Nephron (organoid): Measurements from ENCODE around the gene PLPP7.
"Not testable (repeated sequence)": the region's sequence is repeated elsewhere in the genome, so short reads cannot be mapped to it uniquely, and the experiment has no call there.

Experiments used
- H3K27ac Mint-ChIP-seq, 3 experiments: 2 replicates each; pipeline ENCODE4 v1.8.0; 2020; ENCODE audit warnings: mixed read lengths in 3 of 3, mild to moderate bottlenecking in 2 of 3, moderate library complexity in 1 of 3
- H3K27me3 Mint-ChIP-seq: 2 replicates; pipeline ENCODE4 v1.8.0; 2021; ENCODE audit warnings: low read depth, mild to moderate bottlenecking, moderate library complexity, mixed read lengths
- H3K36me3 Mint-ChIP-seq: 2 replicates; pipeline ENCODE4 v1.8.0; 2020; ENCODE audit warnings: low read depth, mixed read lengths
- H3K4me1 Mint-ChIP-seq: 2 replicates; pipeline ENCODE4 v1.8.0; 2020; ENCODE audit warnings: mixed read lengths
- H3K4me3 Mint-ChIP-seq, 3 experiments: 2 replicates each; pipeline ENCODE4 v1.8.0; 2020; ENCODE audit warnings: mild to moderate bottlenecking in 3 of 3, mixed read lengths in 3 of 3, moderate library complexity in 2 of 3
- H3K9me3 Mint-ChIP-seq: 2 replicates; pipeline ENCODE4 v1.8.0; 2020; ENCODE audit warnings: mixed read lengths
- TF ChIP-seq, protein P1 (sequence below), 3 experiments: fragments of 200-600 bp; sonication (generic); IDR thresholded peaks; one replicate each; pipeline ENCODE4 v1.5.0; 2021; ENCODE audit warnings: antibody characterized with exemption in 3 of 3; ENCODE audit not compliant: unreplicated experiment in 3 of 3

PLPP7 gene

DNA sequence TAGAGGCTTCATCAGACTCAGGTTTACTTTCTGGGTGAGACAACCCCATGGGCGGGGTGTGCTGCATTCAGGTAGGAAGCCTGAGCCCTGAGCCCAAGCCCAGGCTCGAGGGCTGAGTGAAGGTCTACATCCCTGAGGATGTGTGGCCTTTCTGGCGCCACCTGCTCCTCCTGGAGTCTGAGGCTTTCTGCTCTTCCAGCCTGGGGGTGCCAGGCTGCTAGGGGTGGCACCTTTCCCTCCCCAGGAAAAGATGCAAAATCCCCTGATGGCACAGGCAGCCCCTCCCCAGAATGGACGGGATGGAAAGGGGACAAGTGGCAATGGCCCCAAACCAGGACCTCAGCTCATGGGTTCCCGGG lies 60.0 kb downstream of the PLPP7 start:
- Mint-ChIP-seq H3K4me3 (peak overlapping the region in 2 of 3 experiments; percentile 80 to 88), H3K27ac (no peak overlapping the region), H3K4me1 (peaks cover 5% of the 10 kb centered on the region), H3K27me3 (peaks cover 3% of the 10 kb centered on the region), H3K9me3 (no peaks in the 10 kb centered on the region), H3K36me3 (no peaks in the 10 kb centered on the region)
- TF ChIP-seq, protein P1, sequence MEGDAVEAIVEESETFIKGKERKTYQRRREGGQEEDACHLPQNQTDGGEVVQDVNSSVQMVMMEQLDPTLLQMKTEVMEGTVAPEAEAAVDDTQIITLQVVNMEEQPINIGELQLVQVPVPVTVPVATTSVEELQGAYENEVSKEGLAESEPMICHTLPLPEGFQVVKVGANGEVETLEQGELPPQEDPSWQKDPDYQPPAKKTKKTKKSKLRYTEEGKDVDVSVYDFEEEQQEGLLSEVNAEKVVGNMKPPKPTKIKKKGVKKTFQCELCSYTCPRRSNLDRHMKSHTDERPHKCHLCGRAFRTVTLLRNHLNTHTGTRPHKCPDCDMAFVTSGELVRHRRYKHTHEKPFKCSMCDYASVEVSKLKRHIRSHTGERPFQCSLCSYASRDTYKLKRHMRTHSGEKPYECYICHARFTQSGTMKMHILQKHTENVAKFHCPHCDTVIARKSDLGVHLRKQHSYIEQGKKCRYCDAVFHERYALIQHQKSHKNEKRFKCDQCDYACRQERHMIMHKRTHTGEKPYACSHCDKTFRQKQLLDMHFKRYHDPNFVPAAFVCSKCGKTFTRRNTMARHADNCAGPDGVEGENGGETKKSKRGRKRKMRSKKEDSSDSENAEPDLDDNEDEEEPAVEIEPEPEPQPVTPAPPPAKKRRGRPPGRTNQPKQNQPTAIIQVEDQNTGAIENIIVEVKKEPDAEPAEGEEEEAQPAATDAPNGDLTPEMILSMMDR (IDR thresholded peaks at IDR 0.05; ENCODE audit: unreplicated experiment in 3 of 3): no peak

DNA sequence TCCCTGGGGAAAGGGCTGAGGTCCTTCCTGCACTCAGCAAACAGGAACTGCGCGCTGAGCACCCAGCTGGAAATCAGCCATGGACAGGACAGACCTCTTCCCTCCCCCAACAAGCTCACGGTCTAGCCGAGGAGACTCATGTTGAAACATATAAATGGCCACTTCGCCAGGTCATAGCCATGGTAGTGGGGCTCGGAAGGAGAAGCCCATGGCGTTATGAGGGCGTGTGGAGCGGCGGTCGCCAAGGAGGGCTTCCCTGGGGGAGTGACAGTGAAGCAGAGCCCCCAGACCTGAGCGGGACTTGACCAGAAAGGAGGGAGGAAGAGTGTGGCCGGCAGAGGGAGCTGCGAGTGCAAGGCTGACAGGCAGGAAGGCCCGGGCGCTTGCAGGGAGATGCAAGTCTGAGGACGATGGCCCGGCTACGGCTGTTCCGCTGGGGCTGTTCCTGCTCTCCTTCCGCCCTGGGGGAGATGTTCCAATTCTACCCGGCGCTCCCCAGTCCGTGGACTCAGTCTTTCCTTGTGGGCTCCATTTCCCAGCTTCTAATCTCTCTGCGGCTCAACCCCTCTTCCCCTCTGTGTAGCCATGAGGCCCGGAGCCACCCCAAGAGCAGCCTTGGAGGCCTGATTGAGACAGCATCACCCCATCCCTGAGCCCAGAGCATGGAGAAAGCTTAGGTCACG lies 60.5 kb downstream of the PLPP7 start:
- TF ChIP-seq, protein P1 (IDR thresholded peaks at IDR 0.05; ENCODE audit: unreplicated experiment in 3 of 3): peak; percentile 87 to 94 (median 92)
- Mint-ChIP-seq H3K27me3 (peaks cover 3% of the 10 kb centered on the region), H3K27ac (peak overlapping the region in 1 of 3 experiments; percentile 18), H3K36me3 (no peaks in the 10 kb centered on the region), H3K9me3 (no peaks in the 10 kb centered on the region), H3K4me1 (peaks cover 5% of the 10 kb centered on the region), H3K4me3 (peak overlapping the region; percentile 80 to 88 (median 83))

DNA sequence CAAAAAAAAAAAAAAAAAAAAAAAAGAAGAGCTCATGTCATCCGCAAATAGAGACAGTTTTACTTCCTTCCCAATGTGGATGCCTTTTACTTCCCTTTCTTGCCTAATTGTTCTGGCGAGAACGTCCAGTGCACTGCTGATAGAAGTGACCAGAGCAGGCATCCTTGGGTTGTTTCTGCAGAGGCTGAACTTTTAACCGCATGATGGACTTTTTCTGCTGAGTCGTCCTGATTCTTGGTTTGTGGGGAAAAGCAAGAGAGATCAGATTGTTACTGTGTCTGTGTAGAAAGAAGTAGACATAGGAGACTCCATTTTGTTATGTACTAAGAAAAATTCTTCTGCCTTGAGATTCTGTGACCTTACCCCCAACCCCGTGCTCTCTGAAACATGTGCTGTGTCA lies 67.0 kb downstream of the PLPP7 start:
- not testable (repeated sequence) for H3K27ac Mint-ChIP-seq, H3K27me3 Mint-ChIP-seq, H3K9me3 Mint-ChIP-seq, H3K36me3 Mint-ChIP-seq, H3K4me1 Mint-ChIP-seq, H3K4me3 Mint-ChIP-seq

DNA sequence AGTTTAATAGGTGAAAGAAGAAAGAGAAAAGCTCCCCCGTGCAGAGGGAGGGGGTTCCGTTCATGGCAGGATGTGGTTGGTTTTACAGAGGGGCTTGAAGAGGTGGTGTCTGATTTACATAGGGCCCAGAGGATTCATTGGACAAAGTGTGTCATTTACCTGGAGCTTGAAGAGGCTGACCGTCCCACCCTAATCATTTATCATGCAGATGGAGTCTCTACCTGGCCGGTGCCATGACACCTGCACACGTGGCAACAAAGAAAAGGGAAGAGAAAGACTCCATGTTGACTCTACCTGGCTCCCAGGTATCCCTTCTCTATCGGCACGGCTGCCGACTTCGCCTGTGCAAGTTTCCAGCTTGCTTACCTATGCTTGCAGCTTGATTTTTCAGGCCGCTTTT lies 69.0 kb downstream of the PLPP7 start:
- Mint-ChIP-seq H3K9me3 (no peaks in the 10 kb centered on the region), H3K4me1 (peaks cover 5% of the 10 kb centered on the region), H3K36me3 (no peaks in the 10 kb centered on the region), H3K27me3 (peaks cover 3% of the 10 kb centered on the region), H3K27ac (no peak overlapping the region), H3K4me3 (no peak overlapping the region)
- TF ChIP-seq, protein P1 (IDR thresholded peaks at IDR 0.05; ENCODE audit: unreplicated experiment in 3 of 3): no peak
